WTC11 (cell line): ENCODE measurements around the gene CDHR5.

ENCODE experiments used
- CBFB ChIP-seq: sonication (generic); formaldehyde crosslinking; IDR thresholded peaks from 2 replicates; pipeline ENCODE4 v1.8.1; 2022; ENCODE audit warnings: mild to moderate bottlenecking, low read depth, missing genetic modification reagents
- ETV6 ChIP-seq: sonication (generic); formaldehyde crosslinking; IDR thresholded peaks from 2 replicates; pipeline ENCODE4 v1.8.1; 2022; ENCODE audit warnings: mild to moderate bottlenecking, missing genetic modification reagents
- FOXK1 ChIP-seq: sonication (generic); formaldehyde crosslinking; IDR thresholded peaks from 2 replicates; pipeline ENCODE4 v1.8.0; 2022; ENCODE audit warnings: mild to moderate bottlenecking, moderate library complexity, missing genetic modification reagents
- NR2C2 ChIP-seq: sonication (generic); formaldehyde crosslinking; IDR thresholded peaks from 2 replicates; pipeline ENCODE4 v1.8.0; 2022; ENCODE audit warnings: mild to moderate bottlenecking, missing genetic modification reagents
- RORB ChIP-seq: fragments of 250-450 bp; sonication (Bioruptor Pico); IDR thresholded peaks from 2 replicates; pipeline ENCODE4 v1.9.0; 2021; ENCODE audit warnings: mild to moderate bottlenecking
- ZNF671 ChIP-seq: fragments of 250-450 bp; sonication (Bioruptor Pico); IDR thresholded peaks from 2 replicates; pipeline ENCODE4 v1.8.0; 2021; ENCODE audit warnings: mild to moderate bottlenecking
- TF ChIP-seq, protein P1 (sequence below): fragments of 200-600 bp; IDR thresholded peaks from 2 replicates; pipeline ENCODE4 v1.8.0; 2022; ENCODE audit warnings: antibody characterized with exemption
- TF ChIP-seq, protein P2 (sequence below): sonication (generic); formaldehyde crosslinking; conservative IDR thresholded peaks from 2 replicates; pipeline ENCODE4 v1.8.1; 2022; ENCODE audit warnings: mild to moderate bottlenecking, missing genetic modification reagents
- TF ChIP-seq, protein P3 (sequence below): sonication (generic); formaldehyde crosslinking; IDR thresholded peaks from 2 replicates; pipeline ENCODE4 v1.8.1; 2022; ENCODE audit warnings: missing genetic modification reagents, borderline replicate concordance
- TF ChIP-seq, protein P4 (sequence below): sonication (generic); formaldehyde crosslinking; IDR thresholded peaks from 2 replicates; pipeline ENCODE4 v1.8.1; 2023; ENCODE audit warnings: mild to moderate bottlenecking, missing genetic modification reagents
- TF ChIP-seq, protein P5 (sequence below): sonication (generic); formaldehyde crosslinking; IDR thresholded peaks from 2 replicates; pipeline ENCODE4 v1.8.0; 2022; ENCODE audit warnings: mild to moderate bottlenecking, missing genetic modification reagents
- TF ChIP-seq, protein P6 (sequence below): sonication (generic); formaldehyde crosslinking; IDR thresholded peaks from 2 replicates; pipeline ENCODE4 v1.8.0; 2022; ENCODE audit warnings: mild to moderate bottlenecking, missing genetic modification reagents
- TF ChIP-seq, protein P7 (sequence below): sonication (generic); formaldehyde crosslinking; conservative IDR thresholded peaks from 2 replicates; pipeline ENCODE4 v1.8.1; 2023; ENCODE audit warnings: mild to moderate bottlenecking, low read depth, missing genetic modification reagents, moderate library complexity
- TF ChIP-seq, protein P8 (sequence below): sonication (generic); formaldehyde crosslinking; IDR thresholded peaks from 2 replicates; pipeline ENCODE4 v1.8.1; 2022; ENCODE audit warnings: mild to moderate bottlenecking, moderate library complexity, missing genetic modification reagents

DNA sequence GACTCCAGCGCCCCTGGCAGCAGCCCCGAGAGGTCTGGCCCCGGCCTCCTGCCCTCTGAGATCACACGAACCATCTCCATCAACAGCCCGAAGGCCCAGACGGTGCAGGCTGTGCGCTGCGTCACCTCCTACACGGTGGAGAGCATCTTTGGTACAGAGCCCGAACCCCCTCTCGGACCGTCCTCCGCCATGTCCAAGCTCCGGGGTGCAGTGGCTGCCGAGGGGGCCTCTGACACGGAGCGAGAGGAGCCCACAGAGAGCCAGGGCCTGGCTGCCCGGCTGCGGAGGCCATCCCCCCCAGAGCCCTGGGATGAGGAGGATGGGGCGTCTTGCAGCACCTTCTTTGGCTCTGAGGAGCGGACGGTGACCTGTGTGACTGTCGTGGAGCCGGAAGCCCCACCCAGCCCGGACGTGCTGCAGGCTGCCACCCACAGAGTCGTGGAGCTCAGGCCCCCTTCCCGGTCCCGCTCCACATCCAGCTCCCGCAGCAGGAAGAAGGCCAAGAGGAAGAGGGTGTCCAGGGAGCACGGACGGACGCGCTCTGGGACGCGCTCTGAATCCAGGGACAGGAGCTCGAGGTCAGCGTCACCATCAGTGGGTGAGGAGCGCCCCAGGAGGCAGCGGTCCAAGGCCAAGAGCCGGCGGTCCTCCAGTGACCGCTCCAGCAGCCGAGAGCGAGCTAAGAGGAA lies 16.6 kb downstream of the CDHR5 start:
- TF ChIP-seq, protein P1, sequence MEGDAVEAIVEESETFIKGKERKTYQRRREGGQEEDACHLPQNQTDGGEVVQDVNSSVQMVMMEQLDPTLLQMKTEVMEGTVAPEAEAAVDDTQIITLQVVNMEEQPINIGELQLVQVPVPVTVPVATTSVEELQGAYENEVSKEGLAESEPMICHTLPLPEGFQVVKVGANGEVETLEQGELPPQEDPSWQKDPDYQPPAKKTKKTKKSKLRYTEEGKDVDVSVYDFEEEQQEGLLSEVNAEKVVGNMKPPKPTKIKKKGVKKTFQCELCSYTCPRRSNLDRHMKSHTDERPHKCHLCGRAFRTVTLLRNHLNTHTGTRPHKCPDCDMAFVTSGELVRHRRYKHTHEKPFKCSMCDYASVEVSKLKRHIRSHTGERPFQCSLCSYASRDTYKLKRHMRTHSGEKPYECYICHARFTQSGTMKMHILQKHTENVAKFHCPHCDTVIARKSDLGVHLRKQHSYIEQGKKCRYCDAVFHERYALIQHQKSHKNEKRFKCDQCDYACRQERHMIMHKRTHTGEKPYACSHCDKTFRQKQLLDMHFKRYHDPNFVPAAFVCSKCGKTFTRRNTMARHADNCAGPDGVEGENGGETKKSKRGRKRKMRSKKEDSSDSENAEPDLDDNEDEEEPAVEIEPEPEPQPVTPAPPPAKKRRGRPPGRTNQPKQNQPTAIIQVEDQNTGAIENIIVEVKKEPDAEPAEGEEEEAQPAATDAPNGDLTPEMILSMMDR: no peak
- TF ChIP-seq, protein P2, sequence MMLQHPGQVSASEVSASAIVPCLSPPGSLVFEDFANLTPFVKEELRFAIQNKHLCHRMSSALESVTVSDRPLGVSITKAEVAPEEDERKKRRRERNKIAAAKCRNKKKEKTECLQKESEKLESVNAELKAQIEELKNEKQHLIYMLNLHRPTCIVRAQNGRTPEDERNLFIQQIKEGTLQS: no peak
- TF ChIP-seq, protein P3, sequence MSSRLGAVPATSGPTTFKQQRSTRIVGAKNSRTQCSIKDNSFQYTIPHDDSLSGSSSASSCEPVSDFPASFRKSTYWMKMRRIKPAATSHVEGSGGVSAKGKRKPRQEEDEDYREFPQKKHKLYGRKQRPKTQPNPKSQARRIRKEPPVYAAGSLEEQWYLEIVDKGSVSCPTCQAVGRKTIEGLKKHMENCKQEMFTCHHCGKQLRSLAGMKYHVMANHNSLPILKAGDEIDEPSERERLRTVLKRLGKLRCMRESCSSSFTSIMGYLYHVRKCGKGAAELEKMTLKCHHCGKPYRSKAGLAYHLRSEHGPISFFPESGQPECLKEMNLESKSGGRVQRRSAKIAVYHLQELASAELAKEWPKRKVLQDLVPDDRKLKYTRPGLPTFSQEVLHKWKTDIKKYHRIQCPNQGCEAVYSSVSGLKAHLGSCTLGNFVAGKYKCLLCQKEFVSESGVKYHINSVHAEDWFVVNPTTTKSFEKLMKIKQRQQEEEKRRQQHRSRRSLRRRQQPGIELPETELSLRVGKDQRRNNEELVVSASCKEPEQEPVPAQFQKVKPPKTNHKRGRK: no peak
- TF ChIP-seq, protein P4, sequence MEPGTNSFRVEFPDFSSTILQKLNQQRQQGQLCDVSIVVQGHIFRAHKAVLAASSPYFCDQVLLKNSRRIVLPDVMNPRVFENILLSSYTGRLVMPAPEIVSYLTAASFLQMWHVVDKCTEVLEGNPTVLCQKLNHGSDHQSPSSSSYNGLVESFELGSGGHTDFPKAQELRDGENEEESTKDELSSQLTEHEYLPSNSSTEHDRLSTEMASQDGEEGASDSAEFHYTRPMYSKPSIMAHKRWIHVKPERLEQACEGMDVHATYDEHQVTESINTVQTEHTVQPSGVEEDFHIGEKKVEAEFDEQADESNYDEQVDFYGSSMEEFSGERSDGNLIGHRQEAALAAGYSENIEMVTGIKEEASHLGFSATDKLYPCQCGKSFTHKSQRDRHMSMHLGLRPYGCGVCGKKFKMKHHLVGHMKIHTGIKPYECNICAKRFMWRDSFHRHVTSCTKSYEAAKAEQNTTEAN (CRISPR knock-in tag): no peak
- TF ChIP-seq NR2C2 (CRISPR knock-in tag) (no peak), CBFB (no peak), FOXK1 (CRISPR knock-in tag) (no peak), RORB (CRISPR knock-in tag) (no peak), ZNF671 (CRISPR knock-in tag) (no peak), ETV6 (CRISPR knock-in tag) (no peak)
- TF ChIP-seq, protein P5, sequence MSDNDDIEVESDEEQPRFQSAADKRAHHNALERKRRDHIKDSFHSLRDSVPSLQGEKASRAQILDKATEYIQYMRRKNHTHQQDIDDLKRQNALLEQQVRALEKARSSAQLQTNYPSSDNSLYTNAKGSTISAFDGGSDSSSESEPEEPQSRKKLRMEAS (CRISPR knock-in tag): no peak
- TF ChIP-seq, protein P6, sequence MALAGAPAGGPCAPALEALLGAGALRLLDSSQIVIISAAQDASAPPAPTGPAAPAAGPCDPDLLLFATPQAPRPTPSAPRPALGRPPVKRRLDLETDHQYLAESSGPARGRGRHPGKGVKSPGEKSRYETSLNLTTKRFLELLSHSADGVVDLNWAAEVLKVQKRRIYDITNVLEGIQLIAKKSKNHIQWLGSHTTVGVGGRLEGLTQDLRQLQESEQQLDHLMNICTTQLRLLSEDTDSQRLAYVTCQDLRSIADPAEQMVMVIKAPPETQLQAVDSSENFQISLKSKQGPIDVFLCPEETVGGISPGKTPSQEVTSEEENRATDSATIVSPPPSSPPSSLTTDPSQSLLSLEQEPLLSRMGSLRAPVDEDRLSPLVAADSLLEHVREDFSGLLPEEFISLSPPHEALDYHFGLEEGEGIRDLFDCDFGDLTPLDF (CRISPR knock-in tag): no peak
- TF ChIP-seq, protein P7, sequence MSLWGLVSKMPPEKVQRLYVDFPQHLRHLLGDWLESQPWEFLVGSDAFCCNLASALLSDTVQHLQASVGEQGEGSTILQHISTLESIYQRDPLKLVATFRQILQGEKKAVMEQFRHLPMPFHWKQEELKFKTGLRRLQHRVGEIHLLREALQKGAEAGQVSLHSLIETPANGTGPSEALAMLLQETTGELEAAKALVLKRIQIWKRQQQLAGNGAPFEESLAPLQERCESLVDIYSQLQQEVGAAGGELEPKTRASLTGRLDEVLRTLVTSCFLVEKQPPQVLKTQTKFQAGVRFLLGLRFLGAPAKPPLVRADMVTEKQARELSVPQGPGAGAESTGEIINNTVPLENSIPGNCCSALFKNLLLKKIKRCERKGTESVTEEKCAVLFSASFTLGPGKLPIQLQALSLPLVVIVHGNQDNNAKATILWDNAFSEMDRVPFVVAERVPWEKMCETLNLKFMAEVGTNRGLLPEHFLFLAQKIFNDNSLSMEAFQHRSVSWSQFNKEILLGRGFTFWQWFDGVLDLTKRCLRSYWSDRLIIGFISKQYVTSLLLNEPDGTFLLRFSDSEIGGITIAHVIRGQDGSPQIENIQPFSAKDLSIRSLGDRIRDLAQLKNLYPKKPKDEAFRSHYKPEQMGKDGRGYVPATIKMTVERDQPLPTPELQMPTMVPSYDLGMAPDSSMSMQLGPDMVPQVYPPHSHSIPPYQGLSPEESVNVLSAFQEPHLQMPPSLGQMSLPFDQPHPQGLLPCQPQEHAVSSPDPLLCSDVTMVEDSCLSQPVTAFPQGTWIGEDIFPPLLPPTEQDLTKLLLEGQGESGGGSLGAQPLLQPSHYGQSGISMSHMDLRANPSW: no peak
- TF ChIP-seq, protein P8, sequence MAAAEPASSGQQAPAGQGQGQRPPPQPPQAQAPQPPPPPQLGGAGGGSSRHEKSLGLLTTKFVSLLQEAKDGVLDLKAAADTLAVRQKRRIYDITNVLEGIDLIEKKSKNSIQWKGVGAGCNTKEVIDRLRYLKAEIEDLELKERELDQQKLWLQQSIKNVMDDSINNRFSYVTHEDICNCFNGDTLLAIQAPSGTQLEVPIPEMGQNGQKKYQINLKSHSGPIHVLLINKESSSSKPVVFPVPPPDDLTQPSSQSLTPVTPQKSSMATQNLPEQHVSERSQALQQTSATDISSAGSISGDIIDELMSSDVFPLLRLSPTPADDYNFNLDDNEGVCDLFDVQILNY: no peak
